HS-5 (cell line): ENCODE results near the gene LAMB2.

ENCODE experiments used
- DNase-seq: peaks from one replicate; pipeline ENCODE4 v3.0.0-alpha.2; 2012; ENCODE audit warnings: low read depth

The LAMB2 gene

GRCh38 chr3:49132437-49133225, at the start of gene LAMB2:
TSS of gene LAMB2 (minus strand) at chr3:49133050. CDS start at chr3:49132867, 183 bp downstream.
- peak; percentile 47 for DNase-seq

GRCh38 chr3:49181351-49181750, 48.5 kb upstream of the LAMB2 start:
- no peak for DNase-seq

GRCh38 chr3:49180116-49180515, 47.3 kb upstream of the LAMB2 start:
- DNase-seq, result no peak

GRCh38 chr3:49177073-49177472, 44.2 kb upstream of the LAMB2 start:
- no peak for DNase-seq

GRCh38 chr3:49175530-49175929, 42.7 kb upstream of the LAMB2 start:
- no peak for DNase-seq

GRCh38 chr3:49174397-49174985, 41.6 kb upstream of the LAMB2 start:
- DNase-seq, result no peak

- DNase-seq, result no peak
Observed at GRCh38 chr3:49173792-49174170, 40.9 kb upstream of the LAMB2 start.

GRCh38 chr3:49173116-49173791, 40.4 kb upstream of the LAMB2 start:
- no peak for DNase-seq

GRCh38 chr3:49172551-49173041, 39.7 kb upstream of the LAMB2 start:
- DNase-seq, result no peak

GRCh38 chr3:49171775-49172500, 39.1 kb upstream of the LAMB2 start:
- no peak for DNase-seq

- peak; percentile 60 for DNase-seq
Observed at GRCh38 chr3:49171119-49171774, 38.4 kb upstream of the LAMB2 start, which contains the start of gene KLHDC8B. TSS of gene KLHDC8B (plus strand) at chr3:49171598. CDS start at chr3:49172770, 1,172 bp downstream.

- DNase-seq, result no peak
Observed at GRCh38 chr3:49170744-49171118, 37.9 kb upstream of the LAMB2 start.

- no peak for DNase-seq
Observed at GRCh38 chr3:49166752-49167556, 34.1 kb upstream of the LAMB2 start.

GRCh38 chr3:49165771-49166751, 33.2 kb upstream of the LAMB2 start, which contains the start of gene CCDC71:
TSS of gene CCDC71 (minus strand) at chr3:49166331. CDS start at chr3:49164208, 2,123 bp downstream.
- DNase-seq, result no peak

- DNase-seq, result no peak
Observed at GRCh38 chr3:49164983-49165720, 32.3 kb upstream of the LAMB2 start.

GRCh38 chr3:49163609-49164008, 30.8 kb upstream of the LAMB2 start:
- no peak for DNase-seq

GRCh38 chr3:49162751-49163419, 30.0 kb upstream of the LAMB2 start:
- DNase-seq, result no peak
